ENCODE data around the gene PCDHB9. TPM values are rescaled to one million over a fixed set of nuclear protein-coding genes. Genes with fewer than 3 reads are reported as not detected.
"Not testable (repeated sequence)": the region's sequence is repeated elsewhere in the genome, so short reads cannot be mapped to it uniquely, and the experiment has no call there.

Gene PCDHB9
- total and polyA plus RNA-seq, 2 experiments from 2014 or later, result 0.33 to 1.2 TPM

DNA sequence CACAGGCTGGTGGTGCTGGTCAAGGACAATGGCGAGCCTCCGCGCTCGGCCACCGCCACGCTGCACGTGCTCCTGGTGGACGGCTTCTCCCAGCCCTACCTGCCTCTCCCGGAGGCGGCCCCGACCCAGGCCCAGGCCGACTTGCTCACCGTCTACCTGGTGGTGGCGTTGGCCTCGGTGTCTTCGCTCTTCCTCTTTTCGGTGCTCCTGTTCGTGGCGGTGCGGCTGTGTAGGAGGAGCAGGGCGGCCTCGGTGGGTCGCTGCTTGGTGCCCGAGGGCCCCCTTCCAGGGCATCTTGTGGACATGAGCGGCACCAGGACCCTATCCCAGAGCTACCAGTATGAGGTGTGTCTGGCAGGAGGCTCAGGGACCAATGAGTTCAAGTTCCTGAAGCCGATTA is 29.1 kb downstream of the PCDHB9 start:
- not testable (repeated sequence) for H3K4me1 ChIP-seq (ENCODE audit: insufficient read depth); H2AFZ ChIP-seq; H3K9me2 ChIP-seq (replicated peaks; ENCODE audit: insufficient read depth); H3K36me3 ChIP-seq (replicated peaks; ENCODE audit: insufficient read depth, low read depth); H3K4me2 ChIP-seq; H3K4me3 ChIP-seq; H3K27me3 ChIP-seq; H4K20me1 ChIP-seq (ENCODE audit: insufficient read depth, poor library complexity, severe bottlenecking); DNase-seq (ENCODE audit: low spot score); H3K27ac ChIP-seq; H3K79me2 ChIP-seq; H3K9me3 ChIP-seq (ENCODE audit: low read depth)
- WGBS (ENCODE audit: low lambda C conversion rate, missing lambda C conversion rate), result 98% methylated on average over 16 of the region's 26 CpGs

- Histone ChIP-seq H3K27ac (no peak within 1 kb of the TSS), H3K4me2 (peak within 1 kb of the TSS; percentile 62), H3K4me3 (no peak within 1 kb of the TSS), H3K36me3 (replicated peaks; ENCODE audit: insufficient read depth, low read depth) (no peaks in the 10 kb centered on the region), H3K9me3 (ENCODE audit: low read depth) (peaks cover 27% of the 10 kb centered on the region), H3K27me3 (no peaks in the 10 kb centered on the region), H3K9me2 (replicated peaks; ENCODE audit: insufficient read depth) (no peaks in the 10 kb centered on the region), H3K4me1 (ENCODE audit: insufficient read depth) (no peaks in the 10 kb centered on the region), H2AFZ (no peak within 1 kb of the TSS), H3K79me2 (no peaks in the 10 kb centered on the region), H4K20me1 (ENCODE audit: insufficient read depth, poor library complexity, severe bottlenecking) (no peaks in the 10 kb centered on the region)
- WGBS (ENCODE audit: low lambda C conversion rate, missing lambda C conversion rate), result 51% methylated on average over 15 of the region's 15 CpGs
- TF ChIP-seq EZH2phosphoT487 (IDR thresholded peaks at IDR 0.05; ENCODE audit: low read depth, severe bottlenecking, unreplicated experiment) (no peak), EZH2 (IDR thresholded peaks at IDR 0.05; ENCODE audit: borderline replicate concordance) (no peak), CTCF (IDR thresholded peaks at IDR 0.05; ENCODE audit: poor library complexity) (no peak)
- peak; percentile 21 for DNase-seq (ENCODE audit: low spot score)
These were observed 36.3 kb downstream of the PCDHB9 start, which contains the start of gene PCDHB14 for GRCh38 chr5:141223112-141223783. Gene PCDHB14 (plus strand): TSS chr5:141223343. CDS start chr5:141223506, 163 bp downstream.

DNA sequence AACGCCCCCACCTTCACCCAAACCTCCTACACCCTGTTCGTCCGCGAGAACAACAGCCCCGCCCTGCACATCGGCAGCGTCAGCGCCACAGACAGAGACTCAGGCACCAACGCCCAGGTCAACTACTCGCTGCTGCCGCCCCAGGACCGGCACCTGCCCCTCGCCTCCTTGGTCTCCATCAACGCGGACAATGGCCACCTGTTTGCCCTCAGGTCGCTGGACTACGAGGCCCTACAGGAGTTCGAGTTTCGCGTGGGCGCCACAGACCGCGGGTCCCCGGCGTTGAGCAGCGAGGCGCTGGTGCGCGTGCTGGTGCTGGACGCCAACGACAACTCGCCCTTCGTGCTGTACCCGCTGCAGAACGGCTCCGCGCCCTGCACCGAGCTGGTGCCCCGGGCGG is 37.9 kb downstream of the PCDHB9 start:
- not testable (repeated sequence) for H3K4me3 ChIP-seq

GRCh38 chr5:141225421-141225820 is 38.5 kb downstream of the PCDHB9 start:
- H3K36me3 ChIP-seq (replicated peaks; ENCODE audit: insufficient read depth, low read depth); H4K20me1 ChIP-seq (ENCODE audit: insufficient read depth, poor library complexity, severe bottlenecking): not testable (repeated sequence)
- peaks cover 28% of the 10 kb centered on the region for H3K9me3 ChIP-seq (ENCODE audit: low read depth)

More for the DNA sequence above, 37.9 kb downstream of the PCDHB9 start:
- peaks cover 33% of the 10 kb centered on the region for H3K9me3 ChIP-seq (ENCODE audit: low read depth)
- not testable (repeated sequence) for H3K79me2 ChIP-seq; H3K4me1 ChIP-seq (ENCODE audit: insufficient read depth); H4K20me1 ChIP-seq (ENCODE audit: insufficient read depth, poor library complexity, severe bottlenecking); H3K9me2 ChIP-seq (replicated peaks; ENCODE audit: insufficient read depth); H3K4me2 ChIP-seq; H3K27ac ChIP-seq; DNase-seq (ENCODE audit: low spot score); H2AFZ ChIP-seq; H3K36me3 ChIP-seq (replicated peaks; ENCODE audit: insufficient read depth, low read depth); H3K27me3 ChIP-seq
- 95% methylated on average over 19 of the region's 40 CpGs for WGBS (ENCODE audit: low lambda C conversion rate, missing lambda C conversion rate)

GRCh38 chr5:141234109-141234667 is 47.2 kb downstream of the PCDHB9 start:
- Histone ChIP-seq H3K4me1 (ENCODE audit: insufficient read depth) (no peaks in the 10 kb centered on the region), H3K9me2 (replicated peaks; ENCODE audit: insufficient read depth) (no peaks in the 10 kb centered on the region), H3K27me3 (no peaks in the 10 kb centered on the region), H3K27ac (no peak overlapping the region), H3K79me2 (no peaks in the 10 kb centered on the region), H3K4me2 (no peak overlapping the region), H4K20me1 (ENCODE audit: insufficient read depth, poor library complexity, severe bottlenecking) (no peaks in the 10 kb centered on the region), H3K4me3 (no peak overlapping the region), H2AFZ (no peak overlapping the region), H3K36me3 (replicated peaks; ENCODE audit: insufficient read depth, low read depth) (no peaks in the 10 kb centered on the region), H3K9me3 (ENCODE audit: low read depth) (peaks cover 26% of the 10 kb centered on the region)
- no peak for DNase-seq (ENCODE audit: low spot score)
- 78% methylated on average over 15 of the region's 15 CpGs for WGBS (ENCODE audit: low lambda C conversion rate, missing lambda C conversion rate)
- TF ChIP-seq CTCF (IDR thresholded peaks at IDR 0.05; ENCODE audit: poor library complexity), result no peak

More at GRCh38 chr5:141225421-141225820, 38.5 kb downstream of the PCDHB9 start:
- H3K4me1 ChIP-seq (ENCODE audit: insufficient read depth); H3K4me3 ChIP-seq; H3K4me2 ChIP-seq; H3K27me3 ChIP-seq; H3K79me2 ChIP-seq; DNase-seq (ENCODE audit: low spot score); H3K27ac ChIP-seq; H3K9me2 ChIP-seq (replicated peaks; ENCODE audit: insufficient read depth); H2AFZ ChIP-seq: not testable (repeated sequence)
- WGBS (ENCODE audit: low lambda C conversion rate, missing lambda C conversion rate), result 99% methylated on average over 23 of the region's 30 CpGs

DNA sequence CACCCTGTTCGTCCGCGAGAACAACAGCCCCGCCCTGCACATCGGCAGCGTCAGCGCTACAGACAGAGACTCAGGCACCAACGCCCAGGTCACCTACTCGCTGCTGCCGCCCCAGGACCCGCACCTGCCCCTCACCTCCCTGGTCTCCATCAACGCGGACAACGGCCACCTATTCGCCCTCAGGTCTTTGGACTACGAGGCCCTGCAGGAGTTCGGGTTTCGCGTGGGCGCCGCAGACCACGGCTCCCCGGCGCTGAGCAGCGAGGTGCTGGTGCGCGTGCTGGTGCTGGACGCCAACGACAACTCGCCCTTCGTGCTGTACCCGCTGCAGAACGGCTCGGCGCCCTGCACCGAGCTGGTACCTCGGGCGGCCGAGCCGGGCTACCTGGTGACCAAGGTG is 49.0 kb downstream of the PCDHB9 start:
- peaks cover 36% of the 10 kb centered on the region for H3K9me3 ChIP-seq (ENCODE audit: low read depth)
- H3K4me3 ChIP-seq; DNase-seq (ENCODE audit: low spot score); H3K4me2 ChIP-seq; H3K79me2 ChIP-seq; H3K27ac ChIP-seq; H2AFZ ChIP-seq; H3K36me3 ChIP-seq (replicated peaks; ENCODE audit: insufficient read depth, low read depth); H3K27me3 ChIP-seq; H3K9me2 ChIP-seq (replicated peaks; ENCODE audit: insufficient read depth); H3K4me1 ChIP-seq (ENCODE audit: insufficient read depth); H4K20me1 ChIP-seq (ENCODE audit: insufficient read depth, poor library complexity, severe bottlenecking): not testable (repeated sequence)
- WGBS (ENCODE audit: low lambda C conversion rate, missing lambda C conversion rate), result 98% methylated on average over 31 of the region's 40 CpGs
